Endothelial cell of umbilical vein (primary cell): ENCODE measurements around the gene MON1A. TPM values are rescaled to one million over a fixed set of nuclear protein-coding genes. Genes with fewer than 3 reads are reported as not detected.

ENCODE experiments used
- BruUV-seq: library from RNA; stranded (reverse); fragments of 400-500 nt; replicated peaks from 2 replicates; lab custom pipeline; 2021; lab: Mats Ljungman, UMichigan
- CTCF ChIA-PET: fragments of 300-600, 350-600 bp; sonication (Branson Sonifier 250); formaldehyde crosslinking; loops from one replicate; lab custom pipeline; 2021; ENCODE audit warnings: antibody characterized with exemption, inconsistent platforms; lab: Charles Lee
- POLR2A ChIA-PET: fragments of 300-600, 350-600 bp; sonication (Branson Sonifier 250); formaldehyde crosslinking; loops from one replicate; lab custom pipeline; 2021; ENCODE audit warnings: antibody characterized with exemption, inconsistent platforms; lab: Charles Lee
- DNase-seq: peaks from one replicate; pipeline ENCODE4 v3.0.0-alpha.2; 2011; ENCODE audit warnings: low read depth, low spot score
- FAIRE-seq: peaks from 2 replicates; lab custom pipeline; 2011; peaks lifted over from hg19 to GRCh38; lab: Jason Lieb, UNC
- H2AFZ ChIP-seq: 2 replicates; pipeline ENCODE4 v1.6.0; 2012; ENCODE audit warnings: low read depth, low read length, control low read depth, inconsistent platforms
- H3K27ac ChIP-seq: 2 replicates; pipeline ENCODE4 v1.5.1; 2011; ENCODE audit warnings: low read depth, mild to moderate bottlenecking, control low read depth, low read length, moderate library complexity; ENCODE audit not compliant: insufficient read depth
- H3K27me3 ChIP-seq, 2 experiments: 2 replicates each; pipeline versions ENCODE4 v1.6.0 to v1.6.1; 2011; ENCODE audit warnings: low read length in 2 of 2, mixed read lengths in 1 of 2; ENCODE audit not compliant: control insufficient read depth in 2 of 2, insufficient read depth in 2 of 2
- H3K36me3 ChIP-seq, 2 experiments: 2 replicates in 1 of 2; 3 replicates in 1 of 2; pipeline ENCODE4 v1.5.1; 2011; ENCODE audit warnings: low read length in 2 of 2, mild to moderate bottlenecking in 1 of 2, moderate library complexity in 1 of 2; ENCODE audit not compliant: control insufficient read depth in 2 of 2, insufficient read depth in 2 of 2; ENCODE audit errors: extremely low read depth in 1 of 2
- H3K4me1 ChIP-seq: 3 replicates; pipeline ENCODE4 v1.5.1; 2011; ENCODE audit warnings: mild to moderate bottlenecking, low read length; ENCODE audit not compliant: control insufficient read depth, insufficient read depth; ENCODE audit errors: extremely low read depth
- H3K4me2 ChIP-seq: 2 replicates; pipeline ENCODE4 v1.6.1; 2011; ENCODE audit warnings: low read length, control low read depth, mixed read lengths; ENCODE audit not compliant: insufficient read depth
- H3K4me3 ChIP-seq, 3 experiments: fragments of 200-600 bp in 1 of 3; sonication (generic), shearing (Covaris generic) in 1 of 3; replicated peaks in 1 of 3; 2 replicates each; pipeline ENCODE4 v1.5.1; 2011 to 2016; ENCODE audit warnings: control low read depth in 3 of 3, low read length in 3 of 3, mild to moderate bottlenecking in 2 of 3, inconsistent platforms in 1 of 3, low read depth in 1 of 3, moderate library complexity in 1 of 3; ENCODE audit not compliant: insufficient read depth in 1 of 3
- H3K79me2 ChIP-seq: 2 replicates; pipeline ENCODE4 v1.6.0; 2012; ENCODE audit warnings: low read length, inconsistent platforms; ENCODE audit not compliant: control insufficient read depth, insufficient read depth
- H3K9ac ChIP-seq: replicated peaks from 2 replicates; pipeline ENCODE3; 2011; ENCODE audit warnings: low read length, control low read depth; ENCODE audit not compliant: insufficient read depth; ENCODE audit errors: extremely low read depth
- H3K9me1 ChIP-seq: replicated peaks from 3 replicates; pipeline ENCODE4 v1.6.0; 2011; ENCODE audit warnings: mild to moderate bottlenecking, low read length; ENCODE audit not compliant: control insufficient read depth, insufficient read depth; ENCODE audit errors: extremely low read depth
- H3K9me3 ChIP-seq: replicated peaks from 2 replicates; pipeline ENCODE4 v1.5.1; 2012; ENCODE audit warnings: low read length, inconsistent platforms; ENCODE audit not compliant: control insufficient read depth, insufficient read depth
- H4K20me1 ChIP-seq: replicated peaks from 2 replicates; pipeline ENCODE3; 2011; ENCODE audit warnings: mild to moderate bottlenecking, low read length; ENCODE audit not compliant: control insufficient read depth, insufficient read depth; ENCODE audit errors: extremely low read depth
- CTCF ChIP-seq, 2 donors: IDR thresholded peaks; 1 replicate in 1 of 2; 2 replicates in 1 of 2; pipeline ENCODE4 v1.5.1; 2011; ENCODE audit warnings: low read length in 2 of 2, mild to moderate bottlenecking in 2 of 2, moderate library complexity in 2 of 2, control low read depth in 1 of 2, inconsistent platforms in 1 of 2, low read depth in 1 of 2; ENCODE audit not compliant: insufficient read depth in 1 of 2; ENCODE audit errors: extremely low read depth in 1 of 2
- EZH2 ChIP-seq: IDR thresholded peaks from 2 replicates; pipeline ENCODE4 v1.6.1; 2012; ENCODE audit warnings: borderline replicate concordance, low read depth, mild to moderate bottlenecking, moderate library complexity, low read length, inconsistent platforms; ENCODE audit not compliant: severe bottlenecking
- FOS ChIP-seq: IDR thresholded peaks from 2 replicates; pipeline ENCODE4 v1.6.1; 2011; ENCODE audit warnings: mild to moderate bottlenecking, low read length, moderate library complexity, borderline replicate concordance; ENCODE audit not compliant: insufficient read depth
- GATA2 ChIP-seq: IDR thresholded peaks from 2 replicates; pipeline ENCODE4 v1.7.0; 2011; ENCODE audit warnings: low read depth, mild to moderate bottlenecking, moderate library complexity, mixed read lengths, low read length; ENCODE audit not compliant: insufficient read length, insufficient read depth
- MAX ChIP-seq: IDR thresholded peaks from 2 replicates; pipeline ENCODE4 v1.6.1; 2011; ENCODE audit not compliant: insufficient read depth, insufficient read length
- MYC ChIP-seq: IDR thresholded peaks from one replicate; pipeline ENCODE4 v1.6.1; 2011; ENCODE audit warnings: mild to moderate bottlenecking, low read depth, low read length
- POLR2A ChIP-seq: IDR thresholded peaks from 2 replicates; pipeline ENCODE4 v1.6.1; 2012; ENCODE audit warnings: low read depth, mild to moderate bottlenecking, control low read depth, low read length
- POLR2AphosphoS5 ChIP-seq: IDR thresholded peaks from 2 replicates; pipeline ENCODE4 v1.6.1; 2012; ENCODE audit warnings: low read depth, mild to moderate bottlenecking, control low read depth, low read length, moderate library complexity; ENCODE audit not compliant: insufficient read depth
- dilution Hi-C: fragments of 300-500 bp; cut with MboI; formaldehyde crosslinking; loops from one replicate; pipeline ENCODE4 v1.15.0; 2019; ENCODE audit warnings: low sequenced_read_pairs; ENCODE audit not compliant: extremely low pct_ligation_motif_present
- intact Hi-C: fragments of 100-400 bp; cut with micrococcal nuclease; formaldehyde crosslinking; loops from one replicate; pipeline ENCODE4 v1.10.0; 2022
- polyA plus RNA-seq, 4 experiments: library from polyadenylated mRNA; depleted of rRNA in 3 of 4; stranded (reverse) in 3 of 4; unstranded in 1 of 4; fragments of >200 nt; gene quantifications; 2 replicates each; pipeline versions ENCODE4 v1.2.1 to v1.2.3, GENCODE V29; 2011 to 2012; ENCODE audit warnings: missing spikeins in 1 of 4
- total RNA-seq: library from RNA; stranded (reverse); gene quantifications from 2 replicates; pipeline ENCODE4 v1.2.3, GENCODE V29; 2021

MON1A gene
- total and polyA plus RNA-seq, 2 donors (not counting 3 experiments of a cell fraction or from before 2014, with no cell fraction given): 17.5 to 31.1 TPM

DNA sequence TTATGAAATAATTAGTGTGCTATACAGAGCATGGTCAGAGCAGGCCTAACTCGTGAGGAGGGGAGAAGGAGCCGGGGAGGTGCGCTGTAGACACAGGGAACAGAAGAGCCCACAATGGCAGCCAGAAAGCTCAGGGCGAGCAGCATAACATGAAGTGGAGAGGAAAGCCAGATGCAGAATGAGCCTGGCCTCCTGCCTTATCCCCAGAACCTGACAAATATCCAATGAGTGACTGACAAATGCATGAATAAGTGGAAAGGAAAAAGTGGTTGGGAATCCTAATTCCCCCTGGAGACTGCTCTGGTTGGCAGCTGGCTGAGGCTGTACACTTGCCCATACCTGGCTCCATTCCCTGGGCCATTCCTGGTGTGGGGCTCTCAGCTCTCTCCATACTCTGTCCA lies 16.7 kb downstream of the MON1A start:
- no peak overlapping the region for H3K9ac ChIP-seq
- dilution Hi-C loops: no loop called here
- FAIRE-seq (no peak), DNase-seq (no peak)
- no peaks in the 10 kb centered on the region for H3K79me2 ChIP-seq
- H4K20me1 ChIP-seq: no peaks in the 10 kb centered on the region
- no peaks in the 10 kb centered on the region for H3K4me1 ChIP-seq
- no peaks in the 10 kb centered on the region for H3K27me3 ChIP-seq
- peaks cover 0 to 10% of the 10 kb centered on the region in 2 experiments for H3K36me3 ChIP-seq
- H3K4me3 ChIP-seq: no peak overlapping the region
- no peak overlapping the region for H3K27ac ChIP-seq
- H3K9me1 ChIP-seq: no peaks in the 10 kb centered on the region
- CTCF ChIA-PET: interaction anchor here (1.4 to 1.8 kb wide), 2 partner anchors 12 to 110 kb away, joined by 3 to 5 read pairs; partner anchors contain the start of gene INKA1
- intact Hi-C loops: no loop called here
- no TSS peak for BruUV-seq
- POLR2A ChIA-PET: no interaction called here
- no peaks in the 10 kb centered on the region for H3K9me3 ChIP-seq
- H3K4me2 ChIP-seq: no peak overlapping the region
- no peak overlapping the region for H2AFZ ChIP-seq
- TF ChIP-seq EZH2: no peak
- no peak for TF ChIP-seq MAX
- no peak for TF ChIP-seq GATA2
- no peak for TF ChIP-seq POLR2AphosphoS5
- no peak for TF ChIP-seq MYC
- TF ChIP-seq POLR2A: no peak
- no peak for TF ChIP-seq FOS
- no peak for TF ChIP-seq CTCF (IDR thresholded peaks at IDR 0.05; ENCODE audit: extremely low read depth in 1 of 2, insufficient read depth in 1 of 2, low read depth in 1 of 2, low read length in 2 of 2)
